MM.1S (cell line): ENCODE results near the gene ATM.

Experiments
- CTCF ChIP-seq: fragments of 300-600 bp; sonication (generic); IDR thresholded peaks from 2 replicates; pipeline ENCODE4 v1.5.1; 2016; ENCODE audit warnings: antibody characterized with exemption, low read length, mixed read lengths
- EZH2 ChIP-seq: fragments of 300-600 bp; sonication (generic); optimal IDR thresholded peaks from 2 replicates; pipeline ENCODE3; 2017; ENCODE audit warnings: low read depth, mild to moderate bottlenecking, antibody characterized with exemption, low read length, mixed read lengths
- EZH2phosphoT487 ChIP-seq: fragments of 300-600 bp; sonication (generic); IDR thresholded peaks from 2 replicates; pipeline ENCODE4 v1.6.1; 2018; ENCODE audit warnings: antibody characterized with exemption, low read length

- TF ChIP-seq CTCF (no peak), EZH2 (no peak), EZH2phosphoT487 (no peak)
These were observed 2.3 kb downstream of the ATM start for GRCh38 chr11:108224911-108225786.
